Type B pancreatic cell (in vitro differentiated cells): Measurements from ENCODE around the gene ATIC. TPM values are rescaled to one million over a fixed set of nuclear protein-coding genes. Genes with fewer than 3 reads are reported as not detected.

Source experiments
- DNase-seq: peaks from one replicate; pipeline ENCODE4 v3.0.0; 2021; ENCODE audit warnings: mixed read lengths; ENCODE audit not compliant: unreplicated experiment; ENCODE audit errors: extremely low spot score
- H3K27ac Mint-ChIP-seq: 2 replicates; pipeline ENCODE4 v1.8.0; 2021; ENCODE audit warnings: mild to moderate bottlenecking, mixed read lengths
- H3K27me3 Mint-ChIP-seq: 2 replicates; pipeline ENCODE4 v1.8.0; 2021; ENCODE audit warnings: mixed read lengths
- H3K36me3 Mint-ChIP-seq: 2 replicates; pipeline ENCODE4 v1.8.0; 2021; ENCODE audit warnings: mixed read lengths
- H3K4me1 Mint-ChIP-seq: one replicate; pipeline ENCODE4 v1.8.0; 2021; ENCODE audit warnings: mixed read lengths; ENCODE audit not compliant: unreplicated experiment
- H3K4me3 Mint-ChIP-seq: 2 replicates; pipeline ENCODE4 v1.8.0; 2021; ENCODE audit warnings: mild to moderate bottlenecking, mixed read lengths
- H3K9me3 Mint-ChIP-seq: 2 replicates; pipeline ENCODE4 v1.8.0; 2021; ENCODE audit warnings: mixed read lengths
- total RNA-seq: library from RNA; stranded (reverse); gene quantifications from 2 replicates; pipeline ENCODE4 v1.2.1, GENCODE V29; 2021; ENCODE audit warnings: low replicate concordance
- TF ChIP-seq, protein P1 (sequence below): fragments of 200-600 bp; sonication (generic); conservative IDR thresholded peaks from 2 replicates; pipeline ENCODE4 v1.5.0; 2021; ENCODE audit warnings: antibody characterized with exemption, mild to moderate bottlenecking

Gene ATIC
- total RNA-seq, 1 donor from 2014 or later: 152 TPM

DNA sequence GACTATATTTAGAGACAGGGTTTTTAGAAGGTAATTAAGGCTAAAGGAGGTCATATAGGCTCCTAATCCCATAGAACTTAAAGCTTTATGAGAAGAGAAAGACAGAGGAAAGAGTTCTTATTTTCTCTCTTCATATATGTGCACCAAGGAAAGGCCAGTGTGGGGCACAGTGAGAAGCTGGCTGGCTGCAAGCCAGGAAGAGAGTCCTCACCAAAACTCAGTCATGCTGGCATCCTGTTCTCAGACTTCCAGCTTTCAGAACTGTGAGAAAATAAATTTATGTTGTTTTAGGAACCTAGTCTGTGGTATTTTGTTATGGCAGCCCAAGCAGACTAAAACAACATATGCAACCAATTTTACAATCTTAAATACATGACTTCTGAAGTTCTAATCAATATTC lies 31.5 kb upstream of the ATIC start:
- Mint-ChIP-seq H3K27me3 (no peaks in the 10 kb centered on the region), H3K4me3 (no peak overlapping the region), H3K4me1 (no peaks in the 10 kb centered on the region), H3K36me3 (no peaks in the 10 kb centered on the region), H3K27ac (no peak overlapping the region), H3K9me3 (no peaks in the 10 kb centered on the region)
- TF ChIP-seq, protein P1, sequence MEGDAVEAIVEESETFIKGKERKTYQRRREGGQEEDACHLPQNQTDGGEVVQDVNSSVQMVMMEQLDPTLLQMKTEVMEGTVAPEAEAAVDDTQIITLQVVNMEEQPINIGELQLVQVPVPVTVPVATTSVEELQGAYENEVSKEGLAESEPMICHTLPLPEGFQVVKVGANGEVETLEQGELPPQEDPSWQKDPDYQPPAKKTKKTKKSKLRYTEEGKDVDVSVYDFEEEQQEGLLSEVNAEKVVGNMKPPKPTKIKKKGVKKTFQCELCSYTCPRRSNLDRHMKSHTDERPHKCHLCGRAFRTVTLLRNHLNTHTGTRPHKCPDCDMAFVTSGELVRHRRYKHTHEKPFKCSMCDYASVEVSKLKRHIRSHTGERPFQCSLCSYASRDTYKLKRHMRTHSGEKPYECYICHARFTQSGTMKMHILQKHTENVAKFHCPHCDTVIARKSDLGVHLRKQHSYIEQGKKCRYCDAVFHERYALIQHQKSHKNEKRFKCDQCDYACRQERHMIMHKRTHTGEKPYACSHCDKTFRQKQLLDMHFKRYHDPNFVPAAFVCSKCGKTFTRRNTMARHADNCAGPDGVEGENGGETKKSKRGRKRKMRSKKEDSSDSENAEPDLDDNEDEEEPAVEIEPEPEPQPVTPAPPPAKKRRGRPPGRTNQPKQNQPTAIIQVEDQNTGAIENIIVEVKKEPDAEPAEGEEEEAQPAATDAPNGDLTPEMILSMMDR: no peak
- no peak for DNase-seq

DNA sequence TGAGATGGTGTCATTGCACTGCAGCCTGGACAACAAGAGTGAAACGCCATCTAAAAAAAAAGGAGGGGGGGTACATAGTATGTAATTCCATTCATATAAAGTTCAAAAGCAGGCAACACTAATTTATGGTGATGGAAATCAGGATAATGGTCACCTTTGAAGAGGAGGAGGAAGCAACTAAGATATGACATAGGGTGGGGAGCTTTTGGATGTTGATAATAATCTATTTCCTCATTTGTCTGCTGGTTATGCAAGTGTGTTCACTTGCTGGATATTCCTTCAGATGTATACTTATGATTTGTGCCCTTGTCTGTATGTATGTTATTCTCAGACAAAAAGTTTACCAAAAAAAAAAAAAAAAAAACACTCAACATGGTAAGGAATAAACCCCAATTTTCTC lies 28.6 kb upstream of the ATIC start:
- TF ChIP-seq, protein P1: no peak
- no peaks in the 10 kb centered on the region for H3K9me3 Mint-ChIP-seq
- H3K36me3 Mint-ChIP-seq: no peaks in the 10 kb centered on the region
- H3K4me3 Mint-ChIP-seq: no peak overlapping the region
- no peak for DNase-seq
- H3K4me1 Mint-ChIP-seq: peaks cover 4% of the 10 kb centered on the region
- no peak overlapping the region for H3K27ac Mint-ChIP-seq
- no peaks in the 10 kb centered on the region for H3K27me3 Mint-ChIP-seq

- no peaks in the 10 kb centered on the region for H3K9me3 Mint-ChIP-seq
- DNase-seq: no peak
- no peaks in the 10 kb centered on the region for H3K27me3 Mint-ChIP-seq
- peaks cover 4% of the 10 kb centered on the region for H3K4me1 Mint-ChIP-seq
- H3K27ac Mint-ChIP-seq: no peak overlapping the region
- no peaks in the 10 kb centered on the region for H3K36me3 Mint-ChIP-seq
- no peak overlapping the region for H3K4me3 Mint-ChIP-seq
- TF ChIP-seq, protein P1: no peak
These were observed 25.6 kb upstream of the ATIC start for GRCh38 chr2:215286309-215286708.

- Mint-ChIP-seq H3K4me1 (peaks cover 4% of the 10 kb centered on the region), H3K27ac (no peak overlapping the region), H3K4me3 (no peak overlapping the region), H3K9me3 (no peaks in the 10 kb centered on the region), H3K36me3 (no peaks in the 10 kb centered on the region), H3K27me3 (no peaks in the 10 kb centered on the region)
- TF ChIP-seq, protein P1: no peak
- DNase-seq: no peak
These were observed 23.6 kb upstream of the ATIC start for GRCh38 chr2:215288112-215288815.

GRCh38 chr2:215290980-215291599 lies 20.8 kb upstream of the ATIC start:
- no peak for DNase-seq
- TF ChIP-seq, protein P1: no peak
- no peaks in the 10 kb centered on the region for H3K27me3 Mint-ChIP-seq

More at GRCh38 chr2:215290980-215291599, 20.8 kb upstream of the ATIC start:
- H3K27ac Mint-ChIP-seq: no peak overlapping the region
- H3K4me1 Mint-ChIP-seq: peaks cover 7% of the 10 kb centered on the region
- H3K36me3 Mint-ChIP-seq: no peaks in the 10 kb centered on the region
- H3K9me3 Mint-ChIP-seq: no peaks in the 10 kb centered on the region
- H3K4me3 Mint-ChIP-seq: no peak overlapping the region
